SU-DHL-6 (cell line): ENCODE results near the gene COA8.

Experiments used
- CTCF ChIP-seq: fragments of 200-600 bp; sonication (generic); IDR thresholded peaks from one replicate; pipeline ENCODE4 v1.5.1; 2017; ENCODE audit warnings: antibody characterized with exemption, mild to moderate bottlenecking, low read length, moderate library complexity; ENCODE audit not compliant: insufficient read depth, poor library complexity, severe bottlenecking
- EZH2phosphoT487 ChIP-seq: fragments of 200-600 bp; sonication (generic), shearing (Covaris generic); conservative IDR thresholded peaks from 2 replicates; pipeline ENCODE4 v1.6.1; 2018; ENCODE audit warnings: mild to moderate bottlenecking, antibody characterized with exemption, low read length, moderate library complexity, mixed read lengths

- TF ChIP-seq CTCF, result no peak
- TF ChIP-seq EZH2phosphoT487, result no peak
Observed at GRCh38 chr14:103619057-103619456, 56.3 kb downstream of the COA8 start.
